Retina (tissue), 1 donor: ENCODE data around the gene EPS8.

Source experiments
- DNase-seq: peaks from one replicate; pipeline ENCODE4 v3.0.0-alpha.2; 2016

EPS8 gene

DNA sequence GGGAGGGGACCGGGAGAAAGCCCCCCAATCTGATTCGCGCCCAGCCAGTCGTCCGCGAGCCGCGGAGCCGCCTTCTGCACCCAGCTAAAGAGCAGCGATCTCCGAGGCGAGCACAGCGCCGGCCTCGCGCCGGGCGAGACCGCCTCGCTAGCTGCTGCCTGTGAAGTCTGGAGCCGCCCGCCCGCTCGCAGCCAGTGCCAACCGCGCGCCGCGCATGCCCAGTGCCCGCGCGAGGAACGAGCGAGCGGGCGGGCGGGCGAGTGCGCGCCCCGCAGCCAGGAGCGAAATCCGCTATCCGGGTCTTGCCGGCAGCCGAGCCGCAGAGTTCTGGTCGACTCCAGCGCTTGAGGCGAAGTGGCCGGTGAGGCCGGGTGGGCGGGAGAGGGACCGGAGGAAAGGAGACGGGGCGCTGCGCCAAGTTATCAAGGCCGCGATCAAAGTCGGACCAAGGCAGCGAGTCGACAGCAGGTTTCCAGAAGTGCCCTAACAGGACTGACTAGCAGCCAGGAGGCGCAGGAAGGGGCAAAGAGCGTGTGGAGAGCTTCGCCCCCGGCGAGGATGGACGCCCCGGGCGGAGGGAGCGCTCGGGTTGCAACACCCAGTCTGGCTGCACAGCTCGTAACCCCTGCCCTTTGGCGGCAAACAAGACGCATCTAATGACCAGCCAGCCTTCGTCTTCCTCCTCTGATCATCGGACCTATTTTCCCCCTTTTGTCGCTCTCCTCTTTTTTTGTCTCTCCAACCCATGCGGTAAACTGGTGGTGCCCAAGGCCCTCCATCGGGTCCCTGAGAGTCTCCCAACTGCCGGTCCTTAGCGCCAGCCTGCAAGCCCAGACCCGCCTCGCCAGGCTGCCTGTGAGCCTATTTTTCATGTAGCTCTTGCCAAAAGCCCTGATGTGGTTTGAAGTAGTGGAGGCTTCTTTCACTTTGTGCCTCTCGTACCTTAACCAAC is at the start of gene EPS8:
TSS of gene EPS8 (minus strand) at position 169 of the 952 bp plus-strand sequence. CDS start 106,437 bp downstream, outside the sequence.
- peak; percentile 97 for DNase-seq

DNA sequence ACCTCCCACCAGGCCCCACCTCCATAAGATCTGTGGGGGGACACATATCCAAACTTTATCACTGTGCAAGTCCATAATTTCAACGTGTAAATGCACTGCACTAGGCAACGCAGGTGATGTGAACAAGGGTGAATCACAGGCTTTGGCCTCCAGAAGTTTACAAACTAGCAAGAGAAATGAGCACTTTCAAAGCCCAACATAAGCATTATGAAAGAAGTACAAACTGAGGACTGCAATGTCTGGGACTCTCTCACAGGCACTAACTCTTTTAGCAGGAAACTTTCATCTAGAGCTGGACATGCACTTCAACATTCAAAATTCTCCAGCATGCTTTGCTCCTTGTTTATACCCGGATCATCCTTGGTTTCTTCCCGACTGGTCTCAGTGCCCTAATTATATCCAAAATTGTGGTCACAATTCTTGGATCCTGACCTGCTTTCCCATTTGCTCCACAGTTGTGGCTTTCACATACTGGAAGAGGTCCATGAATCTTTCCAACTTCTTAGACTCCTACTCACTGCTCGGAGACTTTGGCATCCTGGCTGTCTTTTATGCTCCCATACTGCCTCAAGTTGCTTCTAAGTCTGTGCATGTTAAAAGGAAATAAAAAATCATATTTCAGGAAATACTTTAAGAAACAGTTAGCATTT is 48.1 kb upstream of the EPS8 start:
- no peak for DNase-seq

DNA sequence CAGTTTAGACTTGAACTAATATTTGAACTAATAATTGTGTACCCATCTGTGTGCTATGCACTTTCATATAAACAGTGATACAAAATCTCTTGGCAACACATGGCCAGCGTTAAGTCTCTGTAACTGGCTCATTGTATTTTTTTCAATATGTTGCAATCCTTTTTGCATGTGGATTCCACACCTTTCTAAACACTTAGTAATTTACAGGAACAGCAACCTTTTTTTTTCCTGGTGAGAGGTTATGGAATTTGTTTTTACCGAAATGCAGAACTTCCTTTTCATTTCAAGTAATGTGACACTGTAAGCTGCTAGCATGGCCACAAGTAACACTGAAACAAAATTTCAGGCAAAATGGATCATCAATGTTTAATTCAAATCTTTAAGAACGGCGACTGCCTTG is 45.4 kb upstream of the EPS8 start:
- no peak for DNase-seq

GRCh38 chr12:15831315-15831978 is 42.3 kb upstream of the EPS8 start:
- no peak for DNase-seq

- DNase-seq, result no peak
Measured at GRCh38 chr12:15830538-15830937, 41.4 kb upstream of the EPS8 start.

DNA sequence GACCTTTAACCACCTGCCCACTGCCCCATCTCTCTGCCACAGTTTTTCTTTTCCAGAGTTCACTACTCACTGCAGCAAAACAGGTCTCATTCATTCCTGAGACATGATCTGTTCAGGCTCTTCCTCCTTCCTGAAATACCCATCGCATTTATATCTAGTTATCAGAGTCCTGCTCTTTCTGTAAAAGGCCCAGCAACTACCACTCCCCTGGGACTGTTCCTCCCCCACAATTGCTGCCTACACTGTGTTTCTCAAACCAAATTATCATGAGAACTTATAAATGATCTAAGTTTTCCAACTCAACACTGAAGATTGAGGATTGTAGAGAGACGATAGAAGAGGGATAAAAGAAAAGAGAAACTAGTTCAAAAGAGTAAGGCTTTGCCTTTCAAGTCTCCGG is 40.8 kb upstream of the EPS8 start:
- no peak for DNase-seq

GRCh38 chr12:15829255-15829654 is 40.1 kb upstream of the EPS8 start:
- DNase-seq, result no peak

- DNase-seq, result no peak
Measured at GRCh38 chr12:15827136-15827535, 37.9 kb upstream of the EPS8 start.

DNA sequence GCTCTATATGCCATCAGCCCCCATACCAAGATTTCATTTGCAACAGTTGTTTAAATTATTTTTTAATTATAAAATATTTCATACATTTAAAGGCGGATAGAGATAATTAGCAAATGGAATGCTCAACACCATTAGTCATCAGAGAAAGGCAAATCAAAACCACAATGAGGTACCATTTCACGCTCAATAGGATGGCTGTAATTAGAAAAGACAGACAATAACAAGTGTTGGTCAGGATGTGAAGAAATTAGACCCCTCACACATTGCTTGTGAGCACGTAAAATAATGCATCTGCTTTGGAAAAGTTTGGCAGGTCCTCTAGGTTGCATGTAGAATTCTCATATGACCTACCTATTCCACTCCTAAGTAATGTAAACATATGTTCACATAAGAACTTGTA is 35.3 kb upstream of the EPS8 start:
- no peak for DNase-seq

- no peak for DNase-seq
Measured at GRCh38 chr12:15823360-15824128, 34.4 kb upstream of the EPS8 start.

DNA sequence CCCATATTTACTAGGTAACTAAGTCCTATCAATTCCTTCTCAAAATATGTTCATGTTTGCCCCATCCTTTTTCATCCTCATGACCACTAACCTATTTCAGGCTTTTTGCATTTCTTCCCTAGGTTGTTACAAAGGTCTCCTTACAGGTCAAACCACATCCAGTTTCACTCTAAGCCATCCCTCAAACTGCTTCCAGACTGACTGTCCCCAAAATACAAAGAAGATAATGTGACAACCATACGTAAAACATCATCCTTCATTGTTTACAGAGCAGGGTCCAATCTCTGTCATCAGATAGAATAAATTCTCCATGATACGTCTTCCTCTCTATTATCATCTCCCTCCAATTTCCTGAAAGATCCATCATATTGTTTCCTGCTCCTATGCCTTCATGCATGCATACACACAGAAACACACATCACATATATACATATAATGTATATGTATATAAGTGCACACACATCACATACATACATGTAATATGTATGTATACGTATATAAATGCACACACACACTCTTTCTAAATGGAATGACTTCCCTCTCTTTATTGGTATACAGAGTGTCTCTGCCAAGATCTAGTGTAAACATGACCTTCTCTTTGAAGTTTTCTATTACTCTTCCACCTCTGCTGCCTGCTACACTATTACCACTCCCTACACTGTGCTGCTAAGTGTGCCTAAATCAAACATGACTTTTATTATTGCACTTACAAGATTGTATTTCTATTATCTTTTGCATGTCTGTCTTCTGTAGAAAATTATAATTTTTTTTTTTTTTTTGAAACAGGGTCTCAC is 30.7 kb upstream of the EPS8 start:
- DNase-seq, result no peak

DNA sequence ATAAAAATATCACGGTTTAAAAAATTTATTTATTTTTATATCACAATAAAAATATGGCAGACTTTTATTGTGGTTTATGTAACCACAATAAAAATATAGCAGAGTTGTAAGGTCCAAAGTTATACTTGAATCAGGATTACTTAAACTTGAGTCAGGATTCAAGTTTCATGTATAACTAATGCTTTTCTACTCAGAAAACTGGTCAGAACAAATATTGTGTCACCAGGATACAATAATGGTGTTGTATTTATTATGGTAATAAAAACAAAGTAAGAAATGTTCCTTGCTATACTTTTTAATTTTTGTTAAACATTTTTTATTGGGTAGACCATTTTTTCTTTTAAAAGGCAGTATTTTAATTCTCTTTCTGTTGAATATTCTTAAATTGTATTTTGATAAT is 29.2 kb upstream of the EPS8 start:
- no peak for DNase-seq

DNA sequence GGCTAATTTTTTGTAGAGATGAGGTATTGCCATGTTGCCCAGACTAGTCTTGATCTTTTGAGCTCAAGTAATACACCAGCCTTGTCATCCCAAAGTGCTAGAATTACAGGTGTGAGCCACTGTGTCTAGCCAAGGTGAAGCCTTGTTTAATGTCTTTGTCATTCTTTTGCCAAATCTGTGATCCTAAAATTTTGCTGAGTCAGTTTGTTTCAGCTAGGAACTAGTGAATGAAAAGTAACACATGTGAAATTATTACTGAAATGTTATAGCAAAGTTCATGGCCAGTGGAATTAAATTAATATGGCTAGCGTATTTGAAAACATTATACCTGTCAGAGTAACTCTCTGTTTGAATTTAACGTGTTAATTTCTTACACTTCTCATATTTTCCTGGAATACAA is 26.5 kb upstream of the EPS8 start:
- no peak for DNase-seq

DNA sequence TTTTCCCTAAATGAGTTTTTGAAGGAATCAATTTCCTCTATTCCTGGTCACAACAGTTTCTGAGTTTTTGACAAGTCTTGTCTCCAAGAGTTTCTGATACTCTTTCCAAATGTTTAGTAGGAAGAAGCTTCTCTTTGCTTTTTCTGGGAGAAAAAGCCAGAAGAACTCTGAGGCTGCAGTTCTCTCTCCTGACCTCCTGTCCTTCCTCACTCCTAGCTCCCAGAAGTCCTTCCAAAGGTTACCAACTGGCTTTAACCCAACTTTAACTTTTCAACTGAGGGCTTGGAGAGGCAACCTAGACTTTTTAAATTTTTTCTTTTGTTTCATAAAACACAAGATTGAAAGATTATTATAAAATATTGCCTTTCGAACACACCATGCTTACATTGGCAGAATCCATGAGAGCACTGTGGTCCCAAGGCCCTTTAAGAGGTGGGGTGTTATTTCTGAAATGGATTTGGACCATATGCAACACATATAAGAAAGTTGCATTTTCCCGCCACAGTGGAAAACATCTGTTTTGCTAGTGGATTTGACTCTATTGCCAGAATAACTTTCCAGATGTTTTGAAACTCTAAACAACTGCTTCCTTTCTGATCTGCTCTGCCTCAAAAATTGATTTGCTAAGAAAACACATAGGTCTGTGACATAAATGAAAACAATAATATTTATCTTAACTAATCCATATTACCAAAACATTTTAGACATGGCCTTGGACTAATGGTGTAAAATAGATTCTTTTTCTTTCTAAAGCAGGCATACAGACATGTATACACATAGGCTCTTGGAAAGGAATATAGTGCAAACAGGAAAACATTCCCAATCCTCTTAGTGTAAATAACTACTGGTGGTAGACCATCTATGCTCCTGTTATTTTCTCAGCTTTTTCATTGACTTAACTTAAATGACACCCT is 22.3 kb upstream of the EPS8 start:
- no peak for DNase-seq

- no peak for DNase-seq
Measured at GRCh38 chr12:15808652-15809051, 19.5 kb upstream of the EPS8 start.

DNA sequence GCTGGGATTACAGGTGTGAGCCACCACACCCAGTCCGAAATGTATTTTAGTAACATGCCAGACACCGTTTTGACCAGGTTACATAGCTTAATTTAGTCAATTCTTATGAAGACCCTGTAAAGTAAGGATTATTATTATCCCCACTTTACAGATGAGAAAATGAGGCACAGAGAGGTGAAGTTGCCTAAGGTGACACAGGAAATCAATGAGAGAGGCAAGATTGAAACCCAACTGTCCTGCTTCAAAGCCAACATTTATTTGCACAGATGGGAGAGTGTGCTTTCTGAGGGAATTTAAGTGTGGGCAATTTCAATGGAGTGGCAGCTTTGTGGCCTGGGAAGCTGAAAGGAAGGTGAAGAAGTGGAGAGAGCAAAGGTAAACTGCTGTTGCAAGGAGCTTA is 19.1 kb upstream of the EPS8 start:
- no peak for DNase-seq

DNA sequence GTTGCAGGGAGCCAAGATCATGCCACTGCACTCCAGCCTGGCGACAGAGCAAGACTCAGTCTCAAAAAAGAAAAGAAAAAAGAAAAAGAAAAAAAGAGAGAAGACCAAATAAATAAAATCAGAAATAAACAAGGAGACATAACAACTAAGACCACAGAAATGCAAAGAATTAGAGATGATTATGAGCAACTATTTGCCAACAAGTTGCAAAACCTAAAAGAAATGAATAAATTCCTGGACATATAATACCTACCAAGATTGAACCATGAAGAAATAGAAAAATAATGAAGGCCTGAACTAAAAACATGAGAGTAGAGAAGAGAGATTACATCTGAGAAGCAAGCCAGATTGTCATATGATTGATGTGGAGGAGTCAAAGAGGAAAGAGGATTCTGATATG is 17.6 kb upstream of the EPS8 start:
- DNase-seq, result no peak

GRCh38 chr12:15801770-15802744 is 12.9 kb upstream of the EPS8 start:
- DNase-seq, result no peak

DNA sequence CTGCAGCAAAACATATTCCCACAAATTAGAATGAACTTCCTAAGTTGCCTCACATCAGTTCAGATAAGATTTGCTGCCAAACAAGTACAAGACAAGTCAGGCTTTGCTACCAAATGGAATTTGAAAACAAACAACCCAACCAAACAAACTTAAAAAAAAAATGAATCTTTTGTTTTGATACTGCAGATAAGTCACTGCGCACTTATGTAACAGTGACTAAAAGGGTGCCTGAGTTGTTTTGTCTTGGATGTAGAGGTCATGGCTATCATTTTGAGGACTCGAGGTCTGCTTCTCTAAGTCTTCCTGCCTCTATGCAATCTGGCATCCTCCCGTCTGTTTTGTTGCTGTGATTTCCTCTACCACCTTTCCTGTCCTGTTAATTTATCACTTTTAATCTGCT is 11.1 kb upstream of the EPS8 start:
- no peak for DNase-seq

DNA sequence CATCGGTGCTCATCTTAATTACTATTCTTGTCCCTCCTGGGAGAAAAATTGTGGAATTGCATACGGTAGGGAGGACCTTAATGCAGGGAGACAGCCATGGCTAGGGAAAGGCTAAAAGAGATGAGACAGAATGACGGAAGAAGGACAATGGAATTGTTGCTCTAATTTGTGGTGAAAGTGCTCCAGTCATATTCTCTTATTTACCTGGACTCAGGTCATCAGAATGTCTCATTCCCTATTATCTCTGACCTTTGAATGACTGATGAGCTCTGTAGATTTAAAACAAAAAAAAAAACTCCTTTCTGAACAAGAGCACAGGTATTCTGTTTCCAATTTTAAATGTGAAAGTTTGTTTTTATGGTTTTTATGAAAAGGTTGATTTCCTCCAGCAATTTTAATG is 8.6 kb upstream of the EPS8 start:
- DNase-seq, result no peak
